Stimulated activated CD8-positive, alpha-beta memory T cell treated with anti-CD3 and anti-CD28 coated beads, Interleukin-12 subunit alpha, Interleukin-12 subunit beta, amount 100 ng/mL, for 24 hours (primary cell): ENCODE results near the gene COQ9.
"Not testable (repeated sequence)": the region's sequence is repeated elsewhere in the genome, so short reads cannot be mapped to it uniquely, and the experiment has no call there.

Source experiments
- DNase-seq: peaks from one replicate; pipeline ENCODE4 v3.0.0-alpha.2; 2020; ENCODE audit errors: extremely low read depth

COQ9 gene

GRCh38 chr16:57426356-57426755 is 20.9 kb upstream of the COQ9 start:
- DNase-seq: no peak

GRCh38 chr16:57427307-57427706 is 20.0 kb upstream of the COQ9 start:
- DNase-seq: no peak

GRCh38 chr16:57427824-57428223 is 19.5 kb upstream of the COQ9 start:
- no peak for DNase-seq

- no peak for DNase-seq
These were observed 16.3 kb upstream of the COQ9 start for GRCh38 chr16:57430955-57431354.

- no peak for DNase-seq
These were observed 14.8 kb upstream of the COQ9 start for GRCh38 chr16:57432505-57432904.

GRCh38 chr16:57432989-57433388 is 14.3 kb upstream of the COQ9 start:
- no peak for DNase-seq

- no peak for DNase-seq
These were observed 13.3 kb upstream of the COQ9 start for GRCh38 chr16:57434003-57434402.

GRCh38 chr16:57435838-57436237 is 11.4 kb upstream of the COQ9 start:
- no peak for DNase-seq

- not testable (repeated sequence) for DNase-seq
These were observed 7.3 kb upstream of the COQ9 start for GRCh38 chr16:57439947-57440346.

GRCh38 chr16:57440551-57440950 is 6.7 kb upstream of the COQ9 start:
- DNase-seq: not testable (repeated sequence)

- DNase-seq: no peak
These were observed 2.6 kb upstream of the COQ9 start for GRCh38 chr16:57444711-57445110.

GRCh38 chr16:57445510-57445909 is 1.8 kb upstream of the COQ9 start:
- DNase-seq: no peak

GRCh38 chr16:57446531-57447185 is 621 bp upstream of the COQ9 start:
- no peak for DNase-seq

- DNase-seq: no peak
These were observed 4.7 kb downstream of the COQ9 start for GRCh38 chr16:57452021-57452420.

GRCh38 chr16:57462209-57462977 is 15.1 kb downstream of the COQ9 start, which contains the start of gene POLR2C:
Gene POLR2C (plus strand): TSS chr16:57462679. CDS start chr16:57462725, 46 bp downstream.
- DNase-seq: peak; percentile 81

GRCh38 chr16:57462978-57463362 is 15.7 kb downstream of the COQ9 start:
- no peak for DNase-seq

- DNase-seq: no peak
These were observed 17.2 kb downstream of the COQ9 start for GRCh38 chr16:57464523-57464922.

- no peak for DNase-seq
These were observed 21.1 kb downstream of the COQ9 start for GRCh38 chr16:57468346-57468745.

GRCh38 chr16:57469046-57469445 is 21.8 kb downstream of the COQ9 start:
- no peak for DNase-seq

- DNase-seq: no peak
These were observed 22.7 kb downstream of the COQ9 start for GRCh38 chr16:57469917-57470470.

- no peak for DNase-seq
These were observed 23.4 kb downstream of the COQ9 start for GRCh38 chr16:57470711-57471110.

GRCh38 chr16:57471209-57471608 is 23.9 kb downstream of the COQ9 start:
- no peak for DNase-seq
